Hepatocyte (in vitro differentiated cells): ENCODE measurements around the gene RXRA. TPM values are rescaled to one million over a fixed set of nuclear protein-coding genes. Genes with fewer than 3 reads are reported as not detected.
A peak's percentile ranks its signal among the peaks of the same experiment; 100 is the strongest.

ENCODE experiments used
- DNase-seq: peaks from one replicate; pipeline ENCODE4 v3.0.0-alpha.2; 2016; ENCODE audit warnings: low spot score
- H2AFZ ChIP-seq: fragments of 200-600 bp; sonication (generic); 2 replicates; pipeline ENCODE4 v1.6.0; 2016; ENCODE audit warnings: antibody characterized with exemption, mild to moderate bottlenecking
- H3K27ac ChIP-seq: fragments of 200-600 bp; sonication (generic); 2 replicates; pipeline ENCODE4 v1.5.1; 2016; ENCODE audit warnings: mild to moderate bottlenecking
- H3K27me3 ChIP-seq: fragments of 200-600 bp; sonication (generic); 2 replicates; pipeline ENCODE4 v1.6.1; 2016
- H3K36me3 ChIP-seq: fragments of 200-600 bp; sonication (generic); replicated peaks from 2 replicates; pipeline ENCODE4 v1.5.1; 2016; ENCODE audit warnings: low read depth; ENCODE audit not compliant: insufficient read depth
- H3K4me1 ChIP-seq: fragments of 200-600 bp; sonication (generic); 2 replicates; pipeline ENCODE4 v1.5.1; 2016; ENCODE audit warnings: mild to moderate bottlenecking, moderate library complexity; ENCODE audit not compliant: insufficient read depth
- H3K4me2 ChIP-seq: fragments of 200-600 bp; sonication (generic); 2 replicates; pipeline ENCODE4 v1.6.0; 2016
- H3K4me3 ChIP-seq: fragments of 200-600 bp; sonication (generic); 2 replicates; pipeline ENCODE4 v1.5.1; 2016; ENCODE audit warnings: mild to moderate bottlenecking
- H3K79me2 ChIP-seq: fragments of 200-600 bp; sonication (generic); 2 replicates; pipeline ENCODE4 v1.6.0; 2017; ENCODE audit warnings: mild to moderate bottlenecking
- H3K9me2 ChIP-seq: fragments of 200-600 bp; sonication (generic); replicated peaks from 2 replicates; pipeline ENCODE4 v1.6.0; 2017; ENCODE audit warnings: mild to moderate bottlenecking; ENCODE audit not compliant: insufficient read depth
- H3K9me3 ChIP-seq: fragments of 200-600 bp; sonication (generic); 2 replicates; pipeline ENCODE4 v1.5.1; 2016; ENCODE audit warnings: low read depth, mild to moderate bottlenecking
- H4K20me1 ChIP-seq: fragments of 200-600 bp; sonication (generic); 2 replicates; pipeline ENCODE4 v1.6.0; 2016; ENCODE audit warnings: mild to moderate bottlenecking; ENCODE audit not compliant: insufficient read depth, poor library complexity, severe bottlenecking
- EZH2 ChIP-seq: fragments of 200-600 bp; sonication (generic); IDR thresholded peaks from 2 replicates; pipeline ENCODE4 v1.6.1; 2016; ENCODE audit warnings: antibody characterized with exemption, mild to moderate bottlenecking, borderline replicate concordance
- EZH2phosphoT487 ChIP-seq: fragments of 200-600 bp; sonication (generic); IDR thresholded peaks from one replicate; pipeline ENCODE4 v1.6.1; 2018; ENCODE audit warnings: antibody characterized with exemption, mild to moderate bottlenecking, low read depth, moderate library complexity; ENCODE audit not compliant: unreplicated experiment, severe bottlenecking
- WGBS: methylation state at CpG from one replicate; pipeline ENCODE4 v1.1.6; 2016; ENCODE audit warnings: low lambda C conversion rate; ENCODE audit errors: missing lambda C conversion rate; 5-methylcytosine and 5-hydroxymethylcytosine counted together
- polyA plus RNA-seq: library from polyadenylated mRNA; unstranded; fragments of >200 nt; fragmentation: Nextera tagmentation; extraction: Ambion mirVana; gene quantifications from 2 replicates; pipeline ENCODE4 v1.2.1, GENCODE V29; 2016
- total RNA-seq: library from RNA; depleted of rRNA; stranded (reverse); fragments of >200 nt; gene quantifications from 2 replicates; pipeline ENCODE4 v1.2.3, GENCODE V29; 2014
- TF ChIP-seq, protein P1 (sequence below): fragments of 200-600 bp; sonication (generic); IDR thresholded peaks from 2 replicates; pipeline ENCODE4 v1.5.1; 2016; ENCODE audit warnings: antibody characterized with exemption, mild to moderate bottlenecking; ENCODE audit not compliant: poor library complexity

RXRA gene
- total and polyA plus RNA-seq, 2 experiments from 2014 or later: 35.9 to 41.6 TPM

GRCh38 chr9:134422301-134423090 is 96.2 kb downstream of the RXRA start:
- Histone ChIP-seq H3K4me1 (no peaks in the 10 kb centered on the region), H3K4me3 (no peak overlapping the region), H3K36me3 (no peaks in the 10 kb centered on the region), H3K9me3 (no peaks in the 10 kb centered on the region), H2AFZ (no peak overlapping the region), H3K27me3 (no peaks in the 10 kb centered on the region), H3K27ac (no peak overlapping the region), H3K79me2 (no peaks in the 10 kb centered on the region), H3K9me2 (no peaks in the 10 kb centered on the region), H4K20me1 (peaks cover 17% of the 10 kb centered on the region), H3K4me2 (no peak overlapping the region)
- TF ChIP-seq, protein P1, sequence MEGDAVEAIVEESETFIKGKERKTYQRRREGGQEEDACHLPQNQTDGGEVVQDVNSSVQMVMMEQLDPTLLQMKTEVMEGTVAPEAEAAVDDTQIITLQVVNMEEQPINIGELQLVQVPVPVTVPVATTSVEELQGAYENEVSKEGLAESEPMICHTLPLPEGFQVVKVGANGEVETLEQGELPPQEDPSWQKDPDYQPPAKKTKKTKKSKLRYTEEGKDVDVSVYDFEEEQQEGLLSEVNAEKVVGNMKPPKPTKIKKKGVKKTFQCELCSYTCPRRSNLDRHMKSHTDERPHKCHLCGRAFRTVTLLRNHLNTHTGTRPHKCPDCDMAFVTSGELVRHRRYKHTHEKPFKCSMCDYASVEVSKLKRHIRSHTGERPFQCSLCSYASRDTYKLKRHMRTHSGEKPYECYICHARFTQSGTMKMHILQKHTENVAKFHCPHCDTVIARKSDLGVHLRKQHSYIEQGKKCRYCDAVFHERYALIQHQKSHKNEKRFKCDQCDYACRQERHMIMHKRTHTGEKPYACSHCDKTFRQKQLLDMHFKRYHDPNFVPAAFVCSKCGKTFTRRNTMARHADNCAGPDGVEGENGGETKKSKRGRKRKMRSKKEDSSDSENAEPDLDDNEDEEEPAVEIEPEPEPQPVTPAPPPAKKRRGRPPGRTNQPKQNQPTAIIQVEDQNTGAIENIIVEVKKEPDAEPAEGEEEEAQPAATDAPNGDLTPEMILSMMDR: no peak
- TF ChIP-seq EZH2: no peak
- no peak for TF ChIP-seq EZH2phosphoT487
- WGBS: 83% methylated on average over 14 of the region's 32 CpGs
- DNase-seq: peak; percentile 73

DNA sequence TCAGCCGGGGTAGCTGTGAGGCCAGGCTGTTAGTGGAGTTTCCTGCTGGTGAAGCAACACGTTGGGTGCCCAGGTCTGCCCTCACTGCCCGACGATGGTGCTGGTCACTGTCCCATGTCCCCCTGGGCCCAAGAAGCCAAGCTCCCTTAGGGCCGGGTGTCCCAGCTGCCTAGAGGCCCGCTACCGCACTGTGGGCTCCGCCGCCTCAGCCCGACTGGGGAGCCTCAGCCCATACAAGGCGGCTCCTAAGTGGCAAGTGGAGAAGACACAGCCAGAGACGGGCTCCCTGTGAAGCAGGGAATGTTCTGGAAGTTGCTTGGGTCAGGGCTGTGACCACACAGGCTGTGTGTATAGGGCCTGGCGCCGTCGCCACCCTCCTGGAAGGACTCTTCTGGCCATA is 96.9 kb downstream of the RXRA start:
- no peaks in the 10 kb centered on the region for H3K79me2 ChIP-seq
- H3K4me2 ChIP-seq: no peak overlapping the region
- no peaks in the 10 kb centered on the region for H3K4me1 ChIP-seq
- no peak overlapping the region for H3K27ac ChIP-seq
- no peak for DNase-seq
- no peak overlapping the region for H3K4me3 ChIP-seq
- no peak overlapping the region for H2AFZ ChIP-seq
- H3K36me3 ChIP-seq: no peaks in the 10 kb centered on the region
- peaks cover 14% of the 10 kb centered on the region for H4K20me1 ChIP-seq
- 96% methylated on average over 15 of the region's 15 CpGs for WGBS
- H3K9me2 ChIP-seq: no peaks in the 10 kb centered on the region
- no peaks in the 10 kb centered on the region for H3K9me3 ChIP-seq
- TF ChIP-seq EZH2: no peak
- TF ChIP-seq, protein P1: no peak
- no peak for TF ChIP-seq EZH2phosphoT487
- H3K27me3 ChIP-seq: no peaks in the 10 kb centered on the region

DNA sequence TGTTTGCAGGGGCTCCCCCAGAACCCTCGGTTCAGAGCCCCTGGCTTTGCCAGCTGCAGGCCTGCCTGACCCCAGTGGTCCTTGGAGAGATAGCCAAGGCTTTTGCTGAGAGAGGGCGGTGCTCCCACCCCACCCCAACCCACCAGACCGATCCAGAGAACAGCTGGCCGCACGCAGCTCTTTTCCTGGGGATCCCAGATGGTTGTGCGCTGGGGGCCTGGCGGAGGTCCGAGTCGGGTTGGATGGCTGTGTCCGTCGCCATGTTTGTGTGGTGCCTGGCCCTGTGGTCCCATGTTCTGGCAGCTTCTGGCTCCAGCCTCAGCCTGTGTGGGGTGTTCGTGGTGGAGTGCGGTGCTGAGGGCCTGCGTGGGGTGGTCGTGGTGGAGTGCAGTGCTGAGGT is 97.5 kb downstream of the RXRA start:
- H3K27ac ChIP-seq: no peak overlapping the region
- TF ChIP-seq EZH2phosphoT487 (no peak), EZH2 (no peak)
- TF ChIP-seq, protein P1: no peak

More for the DNA sequence above, 97.5 kb downstream of the RXRA start:
- Histone ChIP-seq H3K4me1 (no peaks in the 10 kb centered on the region), H2AFZ (no peak overlapping the region), H3K36me3 (no peaks in the 10 kb centered on the region), H3K4me3 (no peak overlapping the region), H3K9me3 (no peaks in the 10 kb centered on the region), H3K79me2 (no peaks in the 10 kb centered on the region), H3K9me2 (no peaks in the 10 kb centered on the region), H3K27me3 (no peaks in the 10 kb centered on the region), H4K20me1 (peaks cover 9% of the 10 kb centered on the region), H3K4me2 (no peak overlapping the region)
- 94% methylated on average over 15 of the region's 15 CpGs for WGBS
- no peak for DNase-seq
